GM21526 (cell line): ENCODE data around the gene GRK5.

Source experiments
- ATAC-seq: cut with Tn5 transposase; IDR thresholded peaks from one replicate; pipeline ENCODE4 v1.9.1; 2021; ENCODE audit warnings: moderate library complexity; ENCODE audit not compliant: unreplicated experiment, low FRiP score

GRK5 gene

GRCh38 chr10:119370111-119370741, 162.9 kb downstream of the GRK5 start:
- no peak for ATAC-seq

- no peak for ATAC-seq
Measured at GRCh38 chr10:119370972-119371703, 163.8 kb downstream of the GRK5 start.

GRCh38 chr10:119371704-119372663, 164.6 kb downstream of the GRK5 start:
- ATAC-seq: no peak

- no peak for ATAC-seq
Measured at GRCh38 chr10:119373294-119374102, 166.1 kb downstream of the GRK5 start.

- ATAC-seq: no peak
Measured at GRCh38 chr10:119374236-119374635, 166.9 kb downstream of the GRK5 start.

- no peak for ATAC-seq
Measured at GRCh38 chr10:119375574-119376272, 168.4 kb downstream of the GRK5 start.

- ATAC-seq: no peak
Measured at GRCh38 chr10:119377451-119377957, 170.1 kb downstream of the GRK5 start.

GRCh38 chr10:119377958-119378736, 170.8 kb downstream of the GRK5 start:
- ATAC-seq: no peak

- no peak for ATAC-seq
Measured at GRCh38 chr10:119378737-119379067, 171.3 kb downstream of the GRK5 start.

GRCh38 chr10:119379466-119380071, 172.2 kb downstream of the GRK5 start:
- no peak for ATAC-seq

GRCh38 chr10:119383174-119383856, 175.9 kb downstream of the GRK5 start:
- ATAC-seq: no peak

GRCh38 chr10:119384127-119384526, 176.8 kb downstream of the GRK5 start:
- ATAC-seq: no peak

- no peak for ATAC-seq
Measured at GRCh38 chr10:119386666-119387065, 179.3 kb downstream of the GRK5 start.

GRCh38 chr10:119388849-119389345, 181.5 kb downstream of the GRK5 start:
- ATAC-seq: no peak

- no peak for ATAC-seq
Measured at GRCh38 chr10:119391440-119392251, 184.3 kb downstream of the GRK5 start.

- no peak for ATAC-seq
Measured at GRCh38 chr10:119393019-119393418, 185.6 kb downstream of the GRK5 start.

- no peak for ATAC-seq
Measured at GRCh38 chr10:119393421-119393820, 186.1 kb downstream of the GRK5 start.
